HEK293 (cell line): Measurements from ENCODE around the gene SNAI1.

Experiments
- CTCF ChIP-seq: fragments of 450-650 bp; formaldehyde crosslinking; IDR thresholded peaks from 2 replicates; pipeline ENCODE4 v1.5.1; 2016; ENCODE audit warnings: missing biosample characterization, missing genetic modification characterization
- KLF16 ChIP-seq: fragments of 450-650 bp; formaldehyde crosslinking; IDR thresholded peaks from 2 replicates; pipeline ENCODE4 v1.5.1; 2017; ENCODE audit warnings: missing biosample characterization, missing genetic modification characterization
- REST ChIP-seq: fragments of 450-650 bp; formaldehyde crosslinking; IDR thresholded peaks from 2 replicates; pipeline ENCODE4 v1.5.1; 2016; ENCODE audit warnings: missing biosample characterization, missing genetic modification characterization
- SP3 ChIP-seq: fragments of 450-650 bp; formaldehyde crosslinking; IDR thresholded peaks from 2 replicates; pipeline ENCODE4 v1.5.1; 2016; ENCODE audit warnings: missing biosample characterization, missing genetic modification characterization
- YY2 ChIP-seq: fragments of 450-650 bp; formaldehyde crosslinking; IDR thresholded peaks from 2 replicates; pipeline ENCODE4 v1.5.1; 2016; ENCODE audit warnings: missing biosample characterization, missing genetic modification characterization
- ZBTB7A ChIP-seq: fragments of 450-650 bp; formaldehyde crosslinking; IDR thresholded peaks from 2 replicates; pipeline ENCODE4 v1.5.1; 2016; ENCODE audit warnings: low read depth, missing biosample characterization, missing genetic modification characterization
- ZNF121 ChIP-seq: fragments of 450-650 bp; formaldehyde crosslinking; IDR thresholded peaks from 2 replicates; pipeline ENCODE4 v1.5.1; 2016; ENCODE audit warnings: missing biosample characterization, missing genetic modification characterization
- ZNF221 ChIP-seq: fragments of 450-650 bp; formaldehyde crosslinking; IDR thresholded peaks from 2 replicates; pipeline ENCODE4 v1.5.1; 2017; ENCODE audit warnings: missing biosample characterization, missing genetic modification characterization, borderline replicate concordance
- ZNF274 ChIP-seq, 2 experiments: fragments of 200-500 bp in 1 of 2; fragments of 450-650 bp in 1 of 2; sonication (Bioruptor generic) in 1 of 2; formaldehyde crosslinking in 1 of 2; IDR thresholded peaks; 2 replicates each; pipeline versions ENCODE4 v1.5.1 to v1.6.1; 2014 to 2016; ENCODE audit warnings: borderline replicate concordance in 1 of 2, inconsistent platforms in 1 of 2, low read length in 1 of 2, missing biosample characterization in 1 of 2, missing genetic modification characterization in 1 of 2
- ZNF366 ChIP-seq: fragments of 450-650 bp; formaldehyde crosslinking; conservative IDR thresholded peaks from 2 replicates; pipeline ENCODE4 v1.5.1; 2016; ENCODE audit warnings: missing biosample characterization, missing genetic modification characterization
- ZNF416 ChIP-seq: fragments of 450-650 bp; formaldehyde crosslinking; IDR thresholded peaks from 2 replicates; pipeline ENCODE4 v1.5.1; 2016; ENCODE audit warnings: missing biosample characterization, missing genetic modification characterization
- ZNF433 ChIP-seq: fragments of 450-650 bp; formaldehyde crosslinking; IDR thresholded peaks from 2 replicates; pipeline ENCODE4 v1.5.1; 2016; ENCODE audit warnings: missing biosample characterization, missing genetic modification characterization, low read depth
- ZNF670 ChIP-seq: fragments of 450-650 bp; formaldehyde crosslinking; IDR thresholded peaks from 2 replicates; pipeline ENCODE4 v1.5.1; 2016; ENCODE audit warnings: missing biosample characterization, missing genetic modification characterization, low read depth

- TF ChIP-seq ZNF670 (no peak), ZNF121 (no peak), REST (tag by site-specific recombination) (no peak), ZNF274 (IDR thresholded peaks at IDR 0.05; ENCODE audit: low read length) (no peak), ZNF274 (tag by site-specific recombination; IDR thresholded peaks at IDR 0.05; ENCODE audit: borderline replicate concordance) (no peak), ZBTB7A (no peak), YY2 (tag by site-specific recombination) (no peak), SP3 (no peak), ZNF221 (tag by site-specific recombination) (no peak), CTCF (tag by site-specific recombination) (no peak), ZNF433 (tag by site-specific recombination) (no peak), ZNF366 (tag by site-specific recombination) (no peak), KLF16 (tag by site-specific recombination) (no peak), ZNF416 (tag by site-specific recombination) (no peak)
These were observed 12.8 kb downstream of the SNAI1 start for GRCh38 chr20:49995586-49995985.
